Measurements from ENCODE around the gene NUDT8.

NUDT8 gene

DNA sequence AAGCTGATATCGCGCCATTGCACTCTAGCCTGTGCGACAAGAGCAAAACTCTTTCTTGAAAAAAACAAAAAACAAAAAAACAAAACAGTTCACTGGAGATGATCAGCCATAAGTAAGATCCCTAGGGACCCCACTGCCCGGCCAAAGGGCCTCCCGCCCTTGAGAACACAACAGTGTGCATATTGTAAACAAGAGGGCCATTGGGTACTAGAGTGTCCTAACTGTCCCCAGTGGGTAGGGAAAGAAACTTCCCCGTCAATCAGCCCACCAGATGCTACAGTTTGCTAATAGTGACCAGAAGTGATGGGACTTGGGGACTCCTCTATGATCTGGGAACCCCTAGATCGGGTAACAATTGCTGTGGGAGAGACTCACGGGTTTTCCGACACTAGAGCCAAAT lies 24.5 kb upstream of the NUDT8 start:
- no peak for DNase-seq
- H3K27me3 ChIP-seq (replicated peaks) = no peaks in the 10 kb centered on the region
- no peak overlapping the region for H3K4me3 ChIP-seq (ENCODE audit: low read depth, low read length)
- in situ Hi-C loops (cut with HindIII; ENCODE audit: low pct_ligation_motif_present, low sequenced_read_pairs) = no loop called here
- no peaks in the 10 kb centered on the region for H3K36me3 ChIP-seq (replicated peaks)
- TF ChIP-seq, protein P1, sequence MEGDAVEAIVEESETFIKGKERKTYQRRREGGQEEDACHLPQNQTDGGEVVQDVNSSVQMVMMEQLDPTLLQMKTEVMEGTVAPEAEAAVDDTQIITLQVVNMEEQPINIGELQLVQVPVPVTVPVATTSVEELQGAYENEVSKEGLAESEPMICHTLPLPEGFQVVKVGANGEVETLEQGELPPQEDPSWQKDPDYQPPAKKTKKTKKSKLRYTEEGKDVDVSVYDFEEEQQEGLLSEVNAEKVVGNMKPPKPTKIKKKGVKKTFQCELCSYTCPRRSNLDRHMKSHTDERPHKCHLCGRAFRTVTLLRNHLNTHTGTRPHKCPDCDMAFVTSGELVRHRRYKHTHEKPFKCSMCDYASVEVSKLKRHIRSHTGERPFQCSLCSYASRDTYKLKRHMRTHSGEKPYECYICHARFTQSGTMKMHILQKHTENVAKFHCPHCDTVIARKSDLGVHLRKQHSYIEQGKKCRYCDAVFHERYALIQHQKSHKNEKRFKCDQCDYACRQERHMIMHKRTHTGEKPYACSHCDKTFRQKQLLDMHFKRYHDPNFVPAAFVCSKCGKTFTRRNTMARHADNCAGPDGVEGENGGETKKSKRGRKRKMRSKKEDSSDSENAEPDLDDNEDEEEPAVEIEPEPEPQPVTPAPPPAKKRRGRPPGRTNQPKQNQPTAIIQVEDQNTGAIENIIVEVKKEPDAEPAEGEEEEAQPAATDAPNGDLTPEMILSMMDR (IDR thresholded peaks at IDR 0.05; ENCODE audit: low read depth, low read length, missing control alignments) = no peak
- no peak overlapping the region for H3K27ac ChIP-seq

DNA sequence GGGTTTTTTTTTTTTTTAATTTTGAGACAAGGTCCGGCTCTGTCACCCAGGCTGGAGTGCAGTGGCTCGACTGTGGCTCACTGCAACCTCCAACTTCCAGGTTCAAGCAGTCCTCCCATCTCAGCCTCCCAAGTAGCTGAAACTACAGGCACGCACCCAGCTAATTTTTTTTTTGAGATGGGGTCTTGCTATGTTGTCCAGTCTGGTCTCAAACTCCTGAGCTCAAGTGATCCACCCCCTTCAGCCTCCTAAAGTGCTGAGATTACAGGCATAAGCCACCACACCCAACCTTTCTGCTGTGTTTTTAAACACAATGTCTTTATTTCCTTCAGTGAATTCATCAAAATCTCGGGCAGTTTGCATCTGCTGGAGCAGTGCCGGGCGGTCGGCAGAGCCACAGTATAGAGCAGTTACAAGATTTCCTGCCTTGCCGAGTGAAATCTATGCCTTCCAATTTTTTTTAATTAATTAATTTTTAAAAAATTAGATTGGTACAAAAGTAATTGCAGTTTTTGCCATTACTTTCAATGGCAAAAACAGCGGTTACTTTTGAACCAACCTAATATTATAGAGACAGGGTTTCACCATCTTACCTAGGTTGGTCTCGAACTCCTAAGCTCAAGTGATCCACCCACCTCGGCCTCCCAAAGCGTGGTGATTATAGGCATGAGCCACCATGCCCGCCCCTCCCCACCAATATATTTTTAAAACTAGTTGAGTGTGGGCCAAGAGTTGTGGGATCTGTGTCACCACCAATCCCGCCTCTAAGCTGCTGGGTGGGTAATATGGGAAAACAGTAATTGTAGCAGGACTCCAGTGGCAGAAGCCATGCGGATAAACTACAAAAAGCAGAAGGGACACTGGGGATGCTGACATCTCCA lies 23.5 kb upstream of the NUDT8 start:
- no peak overlapping the region for H3K27ac ChIP-seq
- TF ChIP-seq, protein P1 (IDR thresholded peaks at IDR 0.05; ENCODE audit: low read depth, low read length, missing control alignments) = no peak
- H3K36me3 ChIP-seq (replicated peaks) = no peaks in the 10 kb centered on the region
- no peak overlapping the region for H3K4me3 ChIP-seq (ENCODE audit: low read depth, low read length)
- no peaks in the 10 kb centered on the region for H3K27me3 ChIP-seq (replicated peaks)
- no peak for DNase-seq
- in situ Hi-C loops (cut with HindIII; ENCODE audit: low pct_ligation_motif_present, low sequenced_read_pairs) = no loop called here

DNA sequence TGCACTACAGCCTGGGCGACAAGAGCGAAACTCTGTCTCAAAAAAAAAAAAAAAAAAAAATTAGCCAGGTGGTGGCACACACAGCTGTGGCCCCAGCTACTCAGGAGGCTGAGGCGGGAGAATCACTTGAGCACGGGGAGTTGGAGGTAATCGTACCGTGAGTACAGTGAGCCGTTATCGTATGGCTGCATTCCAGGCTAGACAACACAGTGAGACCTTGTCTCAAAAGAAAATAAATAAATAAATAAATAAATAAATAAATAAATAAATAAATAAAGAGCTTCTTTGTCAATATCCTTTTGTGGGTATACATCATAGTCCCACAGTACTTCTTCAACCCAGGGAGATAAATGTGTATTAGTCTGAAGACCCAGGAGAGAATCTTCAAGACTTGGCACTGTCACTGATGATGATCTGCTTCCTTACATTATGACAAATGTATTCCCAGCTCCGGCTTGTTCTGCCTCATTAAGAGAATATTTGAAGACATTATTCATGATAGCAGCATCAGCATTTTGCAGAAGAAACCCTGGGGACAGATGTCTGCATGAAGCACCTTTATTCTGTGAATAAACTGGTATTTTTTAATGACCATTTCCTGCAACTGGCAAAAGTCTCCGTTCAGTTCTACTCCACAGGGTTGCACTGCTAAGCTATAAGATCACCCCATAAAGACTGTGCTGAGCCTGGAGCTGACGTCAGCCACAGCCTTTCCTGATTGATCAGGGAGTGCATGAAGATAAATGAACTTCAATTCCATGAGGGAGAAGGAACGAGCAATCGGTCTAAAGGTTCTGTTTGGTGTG lies 22.4 kb upstream of the NUDT8 start:
- in situ Hi-C loops (cut with HindIII; ENCODE audit: low pct_ligation_motif_present, low sequenced_read_pairs) = no loop called here
- H3K36me3 ChIP-seq (replicated peaks) = no peaks in the 10 kb centered on the region
- H3K27ac ChIP-seq = no peak overlapping the region
- no peaks in the 10 kb centered on the region for H3K27me3 ChIP-seq (replicated peaks)
- no peak overlapping the region for H3K4me3 ChIP-seq (ENCODE audit: low read depth, low read length)
- DNase-seq = no peak
- TF ChIP-seq, protein P1 (IDR thresholded peaks at IDR 0.05; ENCODE audit: low read depth, low read length, missing control alignments) = no peak

DNA sequence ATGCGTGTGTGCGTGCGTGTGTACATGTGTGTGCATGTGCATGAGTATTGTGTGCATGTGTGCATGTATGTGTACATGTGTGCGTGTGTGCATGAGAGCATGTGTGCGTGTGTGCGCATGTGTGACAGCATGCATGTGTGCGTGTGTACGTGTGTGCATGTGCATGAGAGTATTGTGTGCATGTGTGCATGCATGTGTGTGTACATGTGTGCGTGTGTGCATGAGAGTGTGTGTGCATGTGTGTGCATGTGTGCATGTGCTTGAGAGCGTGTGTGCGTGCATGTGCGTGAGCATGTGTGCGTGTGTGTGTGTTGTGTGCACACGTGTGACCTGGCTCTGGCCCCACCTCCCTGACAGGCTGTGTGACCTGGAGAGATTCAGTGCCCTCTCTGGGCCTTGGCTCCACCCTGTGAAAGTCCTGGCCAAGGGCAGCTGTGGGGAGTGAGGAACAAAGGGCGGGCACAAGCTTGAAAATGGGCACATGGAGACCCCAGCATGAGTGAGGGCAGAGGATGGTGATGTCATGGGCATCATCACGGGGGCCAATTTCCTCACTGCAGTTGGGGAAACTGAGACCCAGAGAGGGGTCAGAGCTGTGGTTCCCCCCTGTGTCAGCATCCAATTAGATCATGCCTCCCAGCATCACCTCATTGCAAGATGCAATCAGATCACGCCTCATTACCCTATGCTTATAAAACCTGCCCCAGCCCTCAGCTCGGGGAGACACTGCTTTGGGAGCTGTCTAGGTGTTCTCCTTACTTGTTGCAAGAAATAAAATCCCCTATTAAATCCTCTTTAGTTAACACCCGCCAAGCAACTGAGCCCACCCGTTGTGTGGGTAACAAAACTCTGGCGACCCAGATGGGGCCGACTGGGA lies 20.1 kb upstream of the NUDT8 start:
- Histone ChIP-seq H3K27ac (no peak overlapping the region), H3K36me3 (replicated peaks) (no peaks in the 10 kb centered on the region), H3K4me3 (ENCODE audit: low read depth, low read length) (no peak overlapping the region), H3K27me3 (replicated peaks) (no peaks in the 10 kb centered on the region)
- TF ChIP-seq, protein P1 (IDR thresholded peaks at IDR 0.05; ENCODE audit: low read depth, low read length, missing control alignments) = no peak
- no peak for DNase-seq
- in situ Hi-C loops (cut with HindIII; ENCODE audit: low pct_ligation_motif_present, low sequenced_read_pairs) = no loop called here

DNA sequence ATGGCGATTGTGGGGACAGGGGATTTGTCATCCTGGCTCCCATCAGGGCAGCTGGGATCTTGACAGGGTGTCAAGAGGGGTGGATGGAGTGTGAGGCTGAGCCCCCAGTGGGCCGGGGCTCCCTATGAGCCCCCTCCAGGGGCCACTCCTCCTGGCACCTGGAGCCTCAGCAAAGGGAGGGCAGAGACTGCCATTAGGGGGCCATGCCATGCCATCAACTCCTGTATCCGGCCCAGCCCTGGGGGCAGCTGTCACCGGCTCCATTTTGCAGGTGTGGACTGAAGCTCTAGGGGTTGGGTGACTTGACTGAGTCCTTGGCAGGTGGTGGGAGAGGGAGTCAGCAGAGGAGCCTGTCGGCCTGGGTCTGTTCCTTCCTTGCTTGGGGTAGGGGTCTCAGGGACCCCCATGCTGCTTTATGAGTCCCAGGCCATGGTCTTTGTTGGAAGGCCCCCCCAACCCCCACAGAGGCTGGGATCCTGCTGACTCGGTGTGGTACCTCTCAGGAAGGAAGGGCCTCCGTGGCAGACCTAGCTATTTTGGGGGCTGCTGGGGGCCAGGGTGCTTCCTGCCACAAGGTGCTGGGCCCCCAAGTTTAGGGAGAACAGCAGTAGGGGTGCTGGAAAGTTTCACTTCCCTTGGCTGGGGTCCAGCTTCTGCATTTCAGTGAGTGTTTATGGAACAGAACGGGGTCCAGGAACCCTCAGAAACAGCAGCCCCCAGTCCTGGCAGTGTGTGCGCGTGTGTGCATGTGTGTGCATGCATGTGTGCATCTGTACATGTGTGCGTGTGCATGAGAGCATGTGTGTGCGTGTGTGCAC lies 19.3 kb upstream of the NUDT8 start:
- Histone ChIP-seq H3K27me3 (replicated peaks) (no peaks in the 10 kb centered on the region), H3K36me3 (replicated peaks) (no peaks in the 10 kb centered on the region), H3K4me3 (ENCODE audit: low read depth, low read length) (no peak overlapping the region), H3K27ac (no peak overlapping the region)
- no peak for DNase-seq
- in situ Hi-C loops (cut with HindIII; ENCODE audit: low pct_ligation_motif_present, low sequenced_read_pairs) = no loop called here
- TF ChIP-seq, protein P1 (IDR thresholded peaks at IDR 0.05; ENCODE audit: low read depth, low read length, missing control alignments) = no peak

All from brain microvascular endothelial cell (primary cell).